NB4 (cell line): ENCODE data around the gene PDZD4.

Source experiments
- DNase-seq: peaks from one replicate; pipeline ENCODE4 v3.0.0; 2010; ENCODE audit warnings: low read depth
- H3K4me3 ChIP-seq: one replicate; pipeline ENCODE4 v1.5.1; 2011; ENCODE audit warnings: mild to moderate bottlenecking, low read depth, low read length, moderate library complexity
- CTCF ChIP-seq: IDR thresholded peaks from one replicate; pipeline ENCODE4 v1.5.1; 2012; ENCODE audit warnings: low read depth, low read length
- MAX ChIP-seq: IDR thresholded peaks from 2 replicates; pipeline ENCODE4 v1.6.1; 2011; ENCODE audit warnings: low read depth, low read length
- MYC ChIP-seq: IDR thresholded peaks from 2 replicates; pipeline ENCODE4 v1.6.1; 2011; ENCODE audit warnings: low read depth, low read length
- POLR2A ChIP-seq: IDR thresholded peaks from 2 replicates; pipeline ENCODE4 v1.6.1; 2011; ENCODE audit warnings: mild to moderate bottlenecking; ENCODE audit not compliant: insufficient read length; ENCODE audit errors: extremely low read depth

PDZD4 gene

GRCh38 chrX:153807976-153808375 lies 22.4 kb downstream of the PDZD4 start:
- TF ChIP-seq POLR2A, result no peak
- TF ChIP-seq CTCF, result no peak
- TF ChIP-seq MAX, result no peak
- TF ChIP-seq MYC, result no peak
- no peak overlapping the region for H3K4me3 ChIP-seq
- no peak for DNase-seq

GRCh38 chrX:153806999-153807575 lies 23.3 kb downstream of the PDZD4 start:
- no peak overlapping the region for H3K4me3 ChIP-seq
- TF ChIP-seq MYC (no peak), POLR2A (no peak), MAX (no peak), CTCF (no peak)
- no peak for DNase-seq

GRCh38 chrX:153805436-153805835 lies 24.9 kb downstream of the PDZD4 start:
- TF ChIP-seq POLR2A (no peak), CTCF (no peak), MYC (no peak), MAX (no peak)
- DNase-seq, result no peak
- no peak overlapping the region for H3K4me3 ChIP-seq

GRCh38 chrX:153804621-153805020 lies 25.7 kb downstream of the PDZD4 start:
- no peak for TF ChIP-seq CTCF
- TF ChIP-seq POLR2A, result no peak
- no peak for TF ChIP-seq MAX
- no peak for TF ChIP-seq MYC
- no peak for DNase-seq
- no peak overlapping the region for H3K4me3 ChIP-seq

GRCh38 chrX:153804100-153804595 lies 26.2 kb downstream of the PDZD4 start:
- TF ChIP-seq MAX (no peak), CTCF (no peak), POLR2A (no peak), MYC (no peak)

More at GRCh38 chrX:153804100-153804595, 26.2 kb downstream of the PDZD4 start:
- no peak overlapping the region for H3K4me3 ChIP-seq
- no peak for DNase-seq
